K562 (cell line): Measurements from ENCODE around the gene HINT3. TPM values are rescaled to one million over a fixed set of nuclear protein-coding genes. Genes with fewer than 3 reads are reported as not detected.

ENCODE experiments used
- CHCHD3 ChIP-seq: fragments of 250-450 bp; sonication (Bioruptor Pico); IDR thresholded peaks from 2 replicates; pipeline ENCODE4 v2.1.2; 2022; ENCODE audit warnings: mild to moderate bottlenecking
- DIDO1 ChIP-seq: fragments of 450-650 bp; IDR thresholded peaks from 2 replicates; pipeline ENCODE4 v1.6.1; 2016; ENCODE audit warnings: low read depth, missing biosample characterization, missing genetic modification characterization
- DPF2 ChIP-seq: fragments of 450-650 bp; IDR thresholded peaks from 2 replicates; pipeline ENCODE4 v1.6.1; 2016
- EP300 ChIP-seq: IDR thresholded peaks from 2 replicates; pipeline ENCODE4 v1.6.1; 2012; ENCODE audit warnings: low read length, improper control_type of control experiment
- ETV5 ChIP-seq: sonication (generic); formaldehyde crosslinking; IDR thresholded peaks from 2 replicates; pipeline ENCODE4 v1.4.0; 2020; ENCODE audit warnings: low read depth, mild to moderate bottlenecking, missing genetic modification reagents
- HDGF ChIP-seq: fragments of 450-650 bp; IDR thresholded peaks from 2 replicates; pipeline ENCODE4 v1.6.1; 2016
- HIVEP1 ChIP-seq: fragments of 250-450 bp; sonication (Bioruptor Pico); IDR thresholded peaks from 2 replicates; pipeline ENCODE4 v1.4.0; 2020; ENCODE audit warnings: mild to moderate bottlenecking
- ILK ChIP-seq: fragments of 450-650 bp; IDR thresholded peaks from 2 replicates; pipeline ENCODE4 v1.6.1; 2016; ENCODE audit warnings: missing genetic modification characterization, low read depth, mild to moderate bottlenecking, missing compliant biosample characterization, moderate library complexity, borderline replicate concordance
- PHF8 ChIP-seq: fragments of 200-600 bp; sonication (generic); IDR thresholded peaks from 2 replicates; pipeline ENCODE4 v1.6.1; 2012; ENCODE audit warnings: mixed run types, mild to moderate bottlenecking, inconsistent platforms, low read length, moderate library complexity, borderline replicate concordance
- POLR2H ChIP-seq: IDR thresholded peaks from 2 replicates; pipeline ENCODE4 v1.6.1; 2016; ENCODE audit warnings: missing genetic modification characterization, low read depth, mild to moderate bottlenecking, control low read depth, missing compliant biosample characterization, moderate library complexity
- PTTG1 ChIP-seq: fragments of 450-650 bp; IDR thresholded peaks from 2 replicates; pipeline ENCODE4 v1.6.1; 2016; ENCODE audit warnings: low read depth, mild to moderate bottlenecking, missing genetic modification characterization, missing compliant biosample characterization
- SMARCE1 ChIP-seq: fragments of 450-650 bp; IDR thresholded peaks from 2 replicates; pipeline ENCODE4 v1.7.1; 2016; ENCODE audit warnings: mild to moderate bottlenecking
- SMC3 ChIP-seq: conservative IDR thresholded peaks from 2 replicates; pipeline ENCODE4 v1.6.1; 2011; ENCODE audit warnings: low read depth, low read length, improper control_type of control experiment; ENCODE audit not compliant: insufficient read depth
- ZNF3 ChIP-seq: fragments of 250-450 bp; sonication (Bioruptor Pico); IDR thresholded peaks from 2 replicates; pipeline ENCODE4 v1.5.0; 2021; ENCODE audit warnings: mild to moderate bottlenecking, moderate library complexity
- ZNF668 ChIP-seq: fragments of 250-450 bp; sonication (Bioruptor Pico); IDR thresholded peaks from 2 replicates; pipeline ENCODE4 v1.8.0; 2022; ENCODE audit warnings: mild to moderate bottlenecking, inconsistent platforms
- polyA plus RNA-seq, 8 experiments: library from polyadenylated mRNA; depleted of rRNA in 4 of 8; stranded (reverse) in 5 of 8; unstranded in 3 of 8; fragments of >200 nt; fragmentation: Nextera tagmentation in 2 of 8; fragmentation: Illumina TruSeq in 1 of 8; extraction: Ambion mirVana in 2 of 8; extraction: Trizol in 1 of 8; gene quantifications; 2 replicates each; pipeline versions ENCODE4 v1.2.1 to v1.2.3, GENCODE V29; 2011 to 2014; ENCODE audit warnings: inconsistent platforms in 1 of 8, missing spikeins in 1 of 8
- total RNA-seq, 7 experiments: library from RNA; depleted of rRNA in 6 of 7; stranded (reverse); fragments of >200 nt in 6 of 7; fragmentation: Illumina TruSeq in 2 of 7; extraction: Trizol in 2 of 7; gene quantifications; 2 replicates each; pipeline versions ENCODE4 v1.2.1 to v1.2.3, GENCODE V29; 2011 to 2021; ENCODE audit warnings: low replicate concordance in 1 of 7
- TF ChIP-seq, protein P1 (sequence below): fragments of 450-650 bp; IDR thresholded peaks from 2 replicates; pipeline ENCODE4 v1.6.1; 2018; ENCODE audit not compliant: partially characterized antibody
- TF ChIP-seq, protein P2 (sequence below): fragments of 450-650 bp; IDR thresholded peaks from 2 replicates; pipeline ENCODE4 v1.6.1; 2017; ENCODE audit warnings: antibody characterized with exemption, mild to moderate bottlenecking
- TF ChIP-seq, protein P3 (sequence below), 2 experiments: fragments of 450-650 bp; IDR thresholded peaks; 2 replicates each; pipeline ENCODE4 v1.6.1; 2018; ENCODE audit warnings: mild to moderate bottlenecking in 2 of 2, low read depth in 1 of 2; ENCODE audit not compliant: partially characterized antibody in 2 of 2

HINT3 gene
- total and polyA plus RNA-seq, 9 of the 15 experiments (the other 6 are each of a cell fraction or from before 2014, with no cell fraction given): 1.4 to 16.6 (median 10.8) TPM

DNA sequence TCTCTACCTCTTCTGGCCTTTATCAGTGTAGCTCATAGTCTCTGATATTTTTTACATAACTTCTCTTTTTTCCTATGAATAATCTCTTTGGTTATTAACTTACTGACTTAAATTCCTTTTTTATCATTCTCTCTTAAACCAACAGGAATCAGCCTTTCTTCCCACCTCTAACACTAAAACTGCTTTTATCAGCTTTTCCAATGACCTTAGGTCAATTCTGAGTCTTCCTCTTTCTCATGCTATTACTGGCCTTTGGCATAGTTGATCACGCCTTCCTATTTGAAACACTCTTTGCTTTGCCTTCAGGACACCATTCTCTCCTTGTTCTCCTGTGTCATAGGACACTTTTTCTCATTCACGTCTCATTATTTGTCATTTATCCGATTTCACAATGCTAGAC, 8.1 kb upstream of the HINT3 start (continued):
- TF ChIP-seq SMARCE1 (peak; percentile 51; the same call in 1 of the 2 replicates), DPF2 (peak; percentile 59; the same call in 1 of the 2 replicates), PTTG1 (tag) (no peak), ILK (tag) (no peak), ZNF668 (no peak), POLR2H (tag) (no peak), EP300 (no peak), PHF8 (no peak), ZNF3 (CRISPR knock-in tag) (no peak), DIDO1 (tag) (no peak), CHCHD3 (no peak), SMC3 (no peak), HDGF (no peak), HIVEP1 (CRISPR knock-in tag) (no peak), ETV5 (no peak)
- TF ChIP-seq, protein P1, sequence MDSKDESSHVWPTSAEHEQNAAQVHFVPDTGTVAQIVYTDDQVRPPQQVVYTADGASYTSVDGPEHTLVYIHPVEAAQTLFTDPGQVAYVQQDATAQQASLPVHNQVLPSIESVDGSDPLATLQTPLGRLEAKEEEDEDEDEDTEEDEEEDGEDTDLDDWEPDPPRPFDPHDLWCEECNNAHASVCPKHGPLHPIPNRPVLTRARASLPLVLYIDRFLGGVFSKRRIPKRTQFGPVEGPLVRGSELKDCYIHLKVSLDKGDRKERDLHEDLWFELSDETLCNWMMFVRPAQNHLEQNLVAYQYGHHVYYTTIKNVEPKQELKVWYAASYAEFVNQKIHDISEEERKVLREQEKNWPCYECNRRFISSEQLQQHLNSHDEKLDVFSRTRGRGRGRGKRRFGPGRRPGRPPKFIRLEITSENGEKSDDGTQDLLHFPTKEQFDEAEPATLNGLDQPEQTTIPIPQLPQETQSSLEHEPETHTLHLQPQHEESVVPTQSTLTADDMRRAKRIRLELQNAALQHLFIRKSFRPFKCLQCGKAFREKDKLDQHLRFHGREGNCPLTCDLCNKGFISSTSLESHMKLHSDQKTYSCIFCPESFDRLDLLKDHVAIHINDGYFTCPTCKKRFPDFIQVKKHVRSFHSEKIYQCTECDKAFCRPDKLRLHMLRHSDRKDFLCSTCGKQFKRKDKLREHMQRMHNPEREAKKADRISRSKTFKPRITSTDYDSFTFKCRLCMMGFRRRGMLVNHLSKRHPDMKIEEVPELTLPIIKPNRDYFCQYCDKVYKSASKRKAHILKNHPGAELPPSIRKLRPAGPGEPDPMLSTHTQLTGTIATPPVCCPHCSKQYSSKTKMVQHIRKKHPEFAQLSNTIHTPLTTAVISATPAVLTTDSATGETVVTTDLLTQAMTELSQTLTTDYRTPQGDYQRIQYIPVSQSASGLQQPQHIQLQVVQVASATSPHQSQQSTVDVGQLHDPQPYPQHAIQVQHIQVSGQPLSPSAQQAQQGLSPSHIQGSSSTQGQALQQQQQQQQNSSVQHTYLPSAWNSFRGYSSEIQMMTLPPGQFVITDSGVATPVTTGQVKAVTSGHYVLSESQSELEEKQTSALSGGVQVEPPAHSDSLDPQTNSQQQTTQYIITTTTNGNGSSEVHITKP: peak; percentile 6
- TF ChIP-seq, protein P2, sequence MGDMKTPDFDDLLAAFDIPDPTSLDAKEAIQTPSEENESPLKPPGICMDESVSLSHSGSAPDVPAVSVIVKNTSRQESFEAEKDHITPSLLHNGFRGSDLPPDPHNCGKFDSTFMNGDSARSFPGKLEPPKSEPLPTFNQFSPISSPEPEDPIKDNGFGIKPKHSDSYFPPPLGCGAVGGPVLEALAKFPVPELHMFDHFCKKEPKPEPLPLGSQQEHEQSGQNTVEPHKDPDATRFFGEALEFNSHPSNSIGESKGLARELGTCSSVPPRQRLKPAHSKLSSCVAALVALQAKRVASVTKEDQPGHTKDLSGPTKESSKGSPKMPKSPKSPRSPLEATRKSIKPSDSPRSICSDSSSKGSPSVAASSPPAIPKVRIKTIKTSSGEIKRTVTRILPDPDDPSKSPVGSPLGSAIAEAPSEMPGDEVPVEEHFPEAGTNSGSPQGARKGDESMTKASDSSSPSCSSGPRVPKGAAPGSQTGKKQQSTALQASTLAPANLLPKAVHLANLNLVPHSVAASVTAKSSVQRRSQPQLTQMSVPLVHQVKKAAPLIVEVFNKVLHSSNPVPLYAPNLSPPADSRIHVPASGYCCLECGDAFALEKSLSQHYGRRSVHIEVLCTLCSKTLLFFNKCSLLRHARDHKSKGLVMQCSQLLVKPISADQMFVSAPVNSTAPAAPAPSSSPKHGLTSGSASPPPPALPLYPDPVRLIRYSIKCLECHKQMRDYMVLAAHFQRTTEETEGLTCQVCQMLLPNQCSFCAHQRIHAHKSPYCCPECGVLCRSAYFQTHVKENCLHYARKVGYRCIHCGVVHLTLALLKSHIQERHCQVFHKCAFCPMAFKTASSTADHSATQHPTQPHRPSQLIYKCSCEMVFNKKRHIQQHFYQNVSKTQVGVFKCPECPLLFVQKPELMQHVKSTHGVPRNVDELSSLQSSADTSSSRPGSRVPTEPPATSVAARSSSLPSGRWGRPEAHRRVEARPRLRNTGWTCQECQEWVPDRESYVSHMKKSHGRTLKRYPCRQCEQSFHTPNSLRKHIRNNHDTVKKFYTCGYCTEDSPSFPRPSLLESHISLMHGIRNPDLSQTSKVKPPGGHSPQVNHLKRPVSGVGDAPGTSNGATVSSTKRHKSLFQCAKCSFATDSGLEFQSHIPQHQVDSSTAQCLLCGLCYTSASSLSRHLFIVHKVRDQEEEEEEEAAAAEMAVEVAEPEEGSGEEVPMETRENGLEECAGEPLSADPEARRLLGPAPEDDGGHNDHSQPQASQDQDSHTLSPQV: peak; percentile 51; the same call in 1 of the 2 replicates
- TF ChIP-seq, protein P3, sequence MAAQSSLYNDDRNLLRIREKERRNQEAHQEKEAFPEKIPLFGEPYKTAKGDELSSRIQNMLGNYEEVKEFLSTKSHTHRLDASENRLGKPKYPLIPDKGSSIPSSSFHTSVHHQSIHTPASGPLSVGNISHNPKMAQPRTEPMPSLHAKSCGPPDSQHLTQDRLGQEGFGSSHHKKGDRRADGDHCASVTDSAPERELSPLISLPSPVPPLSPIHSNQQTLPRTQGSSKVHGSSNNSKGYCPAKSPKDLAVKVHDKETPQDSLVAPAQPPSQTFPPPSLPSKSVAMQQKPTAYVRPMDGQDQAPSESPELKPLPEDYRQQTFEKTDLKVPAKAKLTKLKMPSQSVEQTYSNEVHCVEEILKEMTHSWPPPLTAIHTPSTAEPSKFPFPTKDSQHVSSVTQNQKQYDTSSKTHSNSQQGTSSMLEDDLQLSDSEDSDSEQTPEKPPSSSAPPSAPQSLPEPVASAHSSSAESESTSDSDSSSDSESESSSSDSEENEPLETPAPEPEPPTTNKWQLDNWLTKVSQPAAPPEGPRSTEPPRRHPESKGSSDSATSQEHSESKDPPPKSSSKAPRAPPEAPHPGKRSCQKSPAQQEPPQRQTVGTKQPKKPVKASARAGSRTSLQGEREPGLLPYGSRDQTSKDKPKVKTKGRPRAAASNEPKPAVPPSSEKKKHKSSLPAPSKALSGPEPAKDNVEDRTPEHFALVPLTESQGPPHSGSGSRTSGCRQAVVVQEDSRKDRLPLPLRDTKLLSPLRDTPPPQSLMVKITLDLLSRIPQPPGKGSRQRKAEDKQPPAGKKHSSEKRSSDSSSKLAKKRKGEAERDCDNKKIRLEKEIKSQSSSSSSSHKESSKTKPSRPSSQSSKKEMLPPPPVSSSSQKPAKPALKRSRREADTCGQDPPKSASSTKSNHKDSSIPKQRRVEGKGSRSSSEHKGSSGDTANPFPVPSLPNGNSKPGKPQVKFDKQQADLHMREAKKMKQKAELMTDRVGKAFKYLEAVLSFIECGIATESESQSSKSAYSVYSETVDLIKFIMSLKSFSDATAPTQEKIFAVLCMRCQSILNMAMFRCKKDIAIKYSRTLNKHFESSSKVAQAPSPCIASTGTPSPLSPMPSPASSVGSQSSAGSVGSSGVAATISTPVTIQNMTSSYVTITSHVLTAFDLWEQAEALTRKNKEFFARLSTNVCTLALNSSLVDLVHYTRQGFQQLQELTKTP (IDR thresholded peaks at IDR 0.05; ENCODE audit: low read depth in 1 of 2, partially characterized antibody in 2 of 2): peak in 1 of 2 experiments; percentile 45
